ENCODE data around the gene ESYT2.

Gene ESYT2

GRCh38 chr7:158805414-158805813, 23.9 kb downstream of the ESYT2 start:
- DNase-seq (ENCODE audit: low spot score): no peak

- no peak for DNase-seq (ENCODE audit: low spot score)
Measured at GRCh38 chr7:158804335-158804734, 25.0 kb downstream of the ESYT2 start.

GRCh38 chr7:158803367-158803969, 25.8 kb downstream of the ESYT2 start:
- no peak for DNase-seq (ENCODE audit: low spot score)

GRCh38 chr7:158802535-158803366, 26.6 kb downstream of the ESYT2 start:
- DNase-seq (ENCODE audit: low spot score): no peak

GRCh38 chr7:158798741-158799140, 30.6 kb downstream of the ESYT2 start:
- DNase-seq (ENCODE audit: low spot score): no peak

- no peak for DNase-seq (ENCODE audit: low spot score)
Measured at GRCh38 chr7:158796667-158797066, 32.6 kb downstream of the ESYT2 start.

- DNase-seq (ENCODE audit: low spot score): no peak
Measured at GRCh38 chr7:158795272-158795671, 34.0 kb downstream of the ESYT2 start.

GRCh38 chr7:158791107-158791506, 38.2 kb downstream of the ESYT2 start:
- no peak for DNase-seq (ENCODE audit: low spot score)

GRCh38 chr7:158789842-158790241, 39.5 kb downstream of the ESYT2 start:
- no peak for DNase-seq (ENCODE audit: low spot score)

GRCh38 chr7:158786898-158787297, 42.4 kb downstream of the ESYT2 start:
- no peak for DNase-seq (ENCODE audit: low spot score)

- no peak for DNase-seq (ENCODE audit: low spot score)
Measured at GRCh38 chr7:158784270-158784669, 45.0 kb downstream of the ESYT2 start.

GRCh38 chr7:158783595-158783994, 45.7 kb downstream of the ESYT2 start:
- no peak for DNase-seq (ENCODE audit: low spot score)

- DNase-seq (ENCODE audit: low spot score): no peak
Measured at GRCh38 chr7:158782761-158783401, 46.4 kb downstream of the ESYT2 start.

GRCh38 chr7:158781974-158782664, 47.2 kb downstream of the ESYT2 start:
- DNase-seq (ENCODE audit: low spot score): no peak

- DNase-seq (ENCODE audit: low spot score): no peak
Measured at GRCh38 chr7:158781217-158781973, 47.9 kb downstream of the ESYT2 start.

- DNase-seq (ENCODE audit: low spot score): no peak
Measured at GRCh38 chr7:158779061-158780000, 50.0 kb downstream of the ESYT2 start.

GRCh38 chr7:158778471-158778870, 50.8 kb downstream of the ESYT2 start:
- no peak for DNase-seq (ENCODE audit: low spot score)

- DNase-seq (ENCODE audit: low spot score): no peak
Measured at GRCh38 chr7:158777793-158778192, 51.5 kb downstream of the ESYT2 start.

- DNase-seq (ENCODE audit: low spot score): no peak
Measured at GRCh38 chr7:158776474-158776873, 52.8 kb downstream of the ESYT2 start.

- no peak for DNase-seq (ENCODE audit: low spot score)
Measured at GRCh38 chr7:158774952-158775351, 54.4 kb downstream of the ESYT2 start.

GRCh38 chr7:158772916-158773315, 56.4 kb downstream of the ESYT2 start:
- no peak for DNase-seq (ENCODE audit: low spot score)
